ENCODE measurements around the gene DSEL. TPM values are rescaled to one million over a fixed set of nuclear protein-coding genes. Genes with fewer than 3 reads are reported as not detected.

Gene DSEL
- total RNA-seq = 0.54 TPM

- peak; percentile 85 to 94 (median 90) for DNase-seq (ENCODE audit: low read depth in 2 of 3, low spot score in 2 of 3)
Observed at GRCh38 chr18:67516539-67517443, at the start of gene DSEL. DSEL (minus strand) TSS chr18:67516720; CDS start chr18:67514608, 2,112 bp downstream.

- DNase-seq (ENCODE audit: low read depth in 2 of 3, low spot score in 2 of 3) = no peak
Observed at GRCh38 chr18:67553437-67553836, 36.9 kb upstream of the DSEL start.

DNA sequence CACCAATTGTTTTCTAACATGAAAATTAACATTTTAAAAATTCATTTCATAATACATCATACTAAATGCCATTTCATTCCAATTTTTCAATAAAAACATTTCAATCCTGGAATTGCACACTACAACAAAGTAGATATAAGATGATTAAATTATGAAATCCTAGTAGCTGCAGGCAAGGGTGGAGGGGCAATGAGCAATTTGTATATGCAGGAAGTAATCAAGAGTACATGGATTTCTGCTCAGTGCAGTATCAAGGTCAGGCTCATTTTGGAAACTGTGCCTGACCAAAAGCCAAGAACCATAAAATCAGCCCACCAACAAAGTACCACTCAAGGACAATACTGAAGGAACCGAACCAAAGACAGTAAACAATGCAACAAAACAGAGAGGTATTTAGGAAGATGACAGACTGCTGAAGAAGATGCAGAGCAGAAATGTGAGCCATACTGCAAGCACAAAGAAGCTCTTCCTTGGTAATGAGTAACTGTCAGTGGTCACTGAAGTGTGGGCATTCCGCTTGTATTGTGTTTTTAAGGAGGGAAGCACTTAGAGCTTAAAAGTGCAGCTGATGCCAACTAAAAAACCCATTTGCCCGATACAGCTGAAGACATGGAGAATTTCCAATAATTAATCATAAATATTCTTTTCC, 34.5 kb upstream of the DSEL start:
- no peak for DNase-seq (ENCODE audit: low read depth in 2 of 3, low spot score in 2 of 3)

- DNase-seq (ENCODE audit: low read depth in 2 of 3, low spot score in 2 of 3) = no peak
Observed at GRCh38 chr18:67549946-67550345, 33.4 kb upstream of the DSEL start.

DNA sequence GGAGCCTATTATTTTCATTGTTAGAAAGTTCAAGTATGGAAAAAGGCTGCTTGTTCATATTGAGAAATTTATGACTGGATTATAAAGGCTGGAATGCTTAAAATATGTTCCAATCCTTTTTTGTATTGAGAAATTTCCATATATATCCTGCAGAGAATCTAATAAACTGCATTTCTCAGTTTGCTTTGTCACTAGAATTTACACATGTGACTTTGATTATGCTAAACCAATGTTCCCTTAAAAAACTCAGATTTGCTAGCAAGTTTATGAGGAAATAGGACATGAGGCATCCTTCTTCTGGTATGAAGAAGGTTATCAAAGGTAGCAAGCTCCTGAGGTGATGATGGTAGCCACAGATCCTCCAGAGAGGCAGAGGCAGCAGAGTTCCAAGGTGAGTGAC, 29.2 kb upstream of the DSEL start:
- no peak for DNase-seq (ENCODE audit: low read depth in 2 of 3, low spot score in 2 of 3)

DNA sequence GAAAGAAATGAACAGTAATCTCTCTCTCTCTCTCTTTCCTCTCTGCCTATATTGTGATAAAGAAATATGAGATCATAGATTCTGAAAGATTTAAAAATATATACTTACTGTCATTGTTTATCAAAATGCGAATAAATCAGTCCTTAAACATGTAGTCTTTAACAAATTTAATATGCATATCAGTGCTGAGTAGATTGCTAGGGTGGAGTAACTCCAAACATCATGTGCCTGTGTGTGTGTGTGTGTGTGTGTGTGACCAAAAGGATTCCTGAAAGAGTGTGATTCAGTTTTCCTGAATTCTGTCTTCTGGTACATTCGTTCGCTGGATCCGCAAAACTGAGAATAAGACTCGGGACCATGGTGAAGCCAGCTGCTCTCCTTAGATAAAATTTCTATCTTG, 24.0 kb upstream of the DSEL start:
- DNase-seq (ENCODE audit: low read depth in 2 of 3, low spot score in 2 of 3) = no peak

DNA sequence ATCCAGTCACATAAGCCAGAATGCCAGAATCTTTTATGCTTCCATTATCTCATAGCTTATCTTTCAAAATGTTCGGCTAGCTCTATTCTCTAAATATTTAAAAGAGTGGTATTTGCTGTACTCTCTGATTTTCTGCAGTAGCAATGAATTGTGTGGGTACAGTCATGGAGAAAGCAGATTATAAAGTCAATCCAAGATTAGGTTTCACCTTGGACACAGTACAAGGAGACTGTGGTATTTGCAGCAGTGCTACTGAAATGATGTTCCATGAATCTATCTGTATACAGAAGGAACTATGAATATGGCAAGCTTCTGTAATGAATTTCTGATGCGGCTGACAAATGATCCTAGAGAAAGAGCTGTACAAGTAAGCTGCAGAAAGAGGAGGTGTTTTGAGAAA, 15.4 kb upstream of the DSEL start:
- no peak for DNase-seq (ENCODE audit: low read depth in 2 of 3, low spot score in 2 of 3)

GRCh38 chr18:67525328-67526099, 9.0 kb upstream of the DSEL start:
- no peak for DNase-seq (ENCODE audit: low read depth in 2 of 3, low spot score in 2 of 3)

GRCh38 chr18:67520351-67520921, 3.9 kb upstream of the DSEL start:
- DNase-seq (ENCODE audit: low read depth in 2 of 3, low spot score in 2 of 3) = no peak

DNA sequence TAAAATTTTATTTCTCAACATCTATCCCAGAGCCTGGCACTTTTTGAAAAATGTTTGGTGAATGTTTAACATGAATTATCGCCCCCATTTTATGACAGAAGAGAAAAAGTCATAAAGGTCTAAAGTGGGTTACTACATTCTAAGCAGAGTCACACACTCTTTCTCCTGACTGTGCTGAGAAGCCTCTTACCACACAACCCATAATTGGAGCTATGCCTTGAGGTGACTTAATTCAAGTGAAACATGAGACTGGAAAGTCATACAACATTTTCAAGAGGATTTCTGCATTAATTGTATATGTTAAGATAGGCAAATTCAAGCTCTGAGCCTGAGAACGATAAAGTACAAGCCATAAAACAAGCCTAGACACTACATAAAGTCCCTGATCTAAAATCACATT, 3.1 kb upstream of the DSEL start:
- DNase-seq (ENCODE audit: low read depth in 2 of 3, low spot score in 2 of 3) = no peak

DNA sequence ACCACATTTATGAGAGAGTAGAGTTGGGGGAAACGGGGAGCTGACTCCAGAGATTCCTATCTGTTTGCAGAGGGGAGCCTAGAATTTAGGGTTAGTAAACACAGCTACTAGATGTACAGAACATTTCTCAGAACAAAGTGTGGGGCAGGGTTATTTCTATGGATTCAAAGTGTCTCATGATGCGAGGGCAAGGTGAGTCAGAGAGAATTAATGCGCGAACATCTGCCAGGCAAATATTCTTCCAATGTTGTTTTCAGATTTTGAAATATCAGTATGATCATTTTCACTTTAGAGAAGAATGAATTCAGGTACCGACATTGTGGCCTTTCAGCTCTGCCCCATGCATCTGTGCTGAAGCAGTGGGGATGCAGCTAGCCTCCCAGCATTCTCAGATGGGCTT, 2.0 kb upstream of the DSEL start:
- no peak for DNase-seq (ENCODE audit: low read depth in 2 of 3, low spot score in 2 of 3)

DNA sequence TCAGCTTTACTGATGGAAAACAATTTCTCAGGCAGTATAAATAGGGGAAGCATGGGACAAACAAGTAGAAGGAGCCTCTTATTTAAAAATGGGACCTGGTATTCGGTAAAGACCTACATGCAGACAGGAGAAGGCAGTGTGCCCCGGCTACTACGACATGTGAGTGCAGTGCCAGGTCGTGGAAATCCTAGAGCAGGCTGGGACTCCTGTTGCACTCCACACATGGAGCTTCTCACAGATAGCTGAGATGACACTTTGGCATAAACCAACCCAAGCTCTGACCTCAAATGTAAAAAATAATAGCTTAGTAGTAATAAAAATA, 885 bp upstream of the DSEL start:
- DNase-seq (ENCODE audit: low read depth in 2 of 3, low spot score in 2 of 3) = peak in 1 of 3 donors; percentile 19

DNA sequence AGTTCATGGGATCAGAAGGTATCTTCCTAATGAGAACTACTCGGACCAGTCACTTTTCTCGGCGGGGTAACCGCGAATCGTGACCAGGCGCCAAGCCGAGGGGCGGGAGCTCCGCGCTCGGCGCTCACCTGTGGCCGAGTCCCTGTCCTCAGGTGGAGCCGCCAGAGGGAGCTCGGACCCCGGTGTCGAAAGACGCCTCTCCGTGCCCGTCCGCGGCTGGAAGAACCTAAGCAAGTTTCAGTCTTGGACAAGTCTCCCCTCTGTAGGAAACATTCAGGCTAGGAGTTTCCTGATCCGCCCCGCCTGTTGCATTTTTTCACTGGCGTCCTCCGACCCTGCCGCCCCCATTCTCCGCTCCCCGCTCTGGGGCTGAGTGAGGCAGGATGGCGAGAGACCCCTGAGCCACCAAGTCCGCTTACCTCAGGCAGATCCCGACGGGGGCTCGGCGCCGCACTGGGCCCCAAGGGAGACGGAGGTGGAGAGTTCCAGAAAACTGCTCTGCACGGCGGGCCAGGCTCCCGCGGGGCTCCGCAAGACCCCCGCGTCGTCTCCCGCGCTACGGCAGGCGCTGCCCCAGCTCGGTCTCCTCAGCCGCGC, 480 bp downstream of the DSEL start:
- DNase-seq (ENCODE audit: low read depth in 2 of 3, low spot score in 2 of 3) = peak in 2 of 3 donors; percentile 63 to 65

DNA sequence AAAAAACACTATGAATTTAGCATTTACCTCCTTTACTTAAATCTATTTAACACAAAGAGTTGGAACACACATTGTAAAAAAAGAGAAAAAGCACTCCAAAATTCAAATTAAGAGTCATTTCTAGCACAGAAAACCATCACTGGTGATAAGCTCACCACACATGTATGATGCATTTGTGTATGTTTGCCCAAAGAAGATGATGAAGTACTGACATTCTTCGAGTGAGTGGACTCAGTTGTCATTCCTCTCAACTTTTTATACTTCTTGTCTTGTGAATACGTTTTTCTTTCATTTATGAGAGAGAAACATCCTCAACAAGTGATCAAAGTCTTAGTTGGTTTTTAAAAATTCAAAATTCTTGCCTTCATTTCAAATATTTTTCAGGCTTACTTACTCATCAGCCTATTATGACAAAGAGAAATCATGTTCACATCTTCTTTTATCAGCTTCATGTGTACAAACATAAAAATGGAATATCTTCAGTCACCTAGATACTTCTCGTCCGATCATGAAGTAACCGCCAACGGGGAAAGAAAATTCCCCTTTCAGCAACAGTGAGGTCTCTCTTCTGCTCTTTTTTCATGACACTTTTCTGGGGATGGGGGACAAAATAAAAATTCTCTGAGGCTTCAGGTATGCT, 1.5 kb downstream of the DSEL start:
- no peak for DNase-seq (ENCODE audit: low read depth in 2 of 3, low spot score in 2 of 3)

- DNase-seq (ENCODE audit: low read depth in 2 of 3, low spot score in 2 of 3) = no peak
Observed at GRCh38 chr18:67514465-67514864, 2.1 kb downstream of the DSEL start.

- DNase-seq (ENCODE audit: low read depth in 2 of 3, low spot score in 2 of 3) = peak in 2 of 3 donors; percentile 19 to 43
Observed at GRCh38 chr18:67513280-67513679, 3.2 kb downstream of the DSEL start.

GRCh38 chr18:67511840-67512239, 4.7 kb downstream of the DSEL start:
- no peak for DNase-seq (ENCODE audit: low read depth in 2 of 3, low spot score in 2 of 3)

DNA sequence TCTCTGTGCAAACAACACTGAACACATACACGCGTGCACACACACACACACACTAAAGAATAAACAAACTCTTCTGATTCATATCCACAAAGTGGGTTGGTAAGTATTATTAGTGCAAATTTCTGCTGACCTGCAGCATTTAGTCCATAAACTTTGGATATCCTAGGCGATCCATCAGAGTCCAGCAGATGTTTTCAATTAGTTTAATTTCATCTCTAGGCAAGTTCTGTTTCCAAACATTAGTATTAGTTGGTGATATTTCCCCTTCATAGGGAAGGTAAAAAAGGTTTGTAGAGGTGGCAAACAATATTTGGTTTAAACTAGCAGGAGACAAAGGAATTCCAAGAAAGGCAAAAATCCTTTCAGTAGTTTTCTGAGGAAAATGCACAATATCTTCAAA, 5.7 kb downstream of the DSEL start:
- DNase-seq (ENCODE audit: low read depth in 2 of 3, low spot score in 2 of 3) = no peak

DNA sequence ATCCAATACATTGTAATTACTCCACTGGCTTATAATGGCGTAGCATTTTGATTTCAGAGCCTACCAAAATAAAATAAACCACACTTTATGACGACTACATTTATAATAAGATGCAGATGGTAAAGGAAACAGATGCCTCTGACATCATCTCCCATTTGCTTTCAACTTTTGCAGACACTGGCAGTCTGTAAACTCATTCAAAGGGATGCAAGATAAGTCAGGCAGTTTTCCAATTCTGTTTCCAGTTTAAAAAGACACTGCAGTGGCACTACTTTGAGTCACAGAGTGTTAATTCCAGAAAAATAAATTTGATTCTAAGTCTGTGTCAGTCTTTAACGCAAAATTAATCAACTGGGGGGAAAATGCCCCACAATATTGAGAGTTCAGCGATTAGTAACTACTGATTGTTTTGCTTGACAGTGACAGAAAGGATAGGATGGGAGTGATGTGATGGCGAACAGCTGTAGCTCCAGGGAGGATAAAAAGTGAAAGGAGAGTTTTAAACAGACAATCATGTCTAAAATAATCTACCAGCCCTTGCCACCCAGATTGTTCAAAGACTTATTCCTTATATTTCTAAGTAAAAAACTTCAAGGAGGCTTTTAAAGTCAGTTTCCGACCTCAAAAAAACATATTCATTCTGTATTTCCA, 6.7 kb downstream of the DSEL start:
- DNase-seq (ENCODE audit: low read depth in 2 of 3, low spot score in 2 of 3) = no peak

- DNase-seq (ENCODE audit: low read depth in 2 of 3, low spot score in 2 of 3) = no peak
Observed at GRCh38 chr18:67508146-67508545, 8.4 kb downstream of the DSEL start.

All from hematopoietic multipotent progenitor cell (in vitro differentiated cells).